ENCODE results near the gene TCTN2.

TCTN2 gene

GRCh38 chr12:123676616-123677320 lies 5.9 kb downstream of the TCTN2 start:
- Histone ChIP-seq H3K18ac (ENCODE audit: low read length) (no peak overlapping the region), H2AK5ac (ENCODE audit: low read length) (no peak overlapping the region), H3K23ac (ENCODE audit: low read length) (no peak overlapping the region), H2BK15ac (replicated peaks; ENCODE audit: low read depth) (no peak overlapping the region), H3K4ac (ENCODE audit: low read depth, low read length) (no peak overlapping the region), H4K5ac (ENCODE audit: low read length) (no peak overlapping the region), H3K27ac (ENCODE audit: low read depth, low read length) (no peak overlapping the region), H2BK5ac (ENCODE audit: low read length) (no peak overlapping the region), H3K79me2 (ENCODE audit: control insufficient read depth, insufficient read depth, low read length) (no peaks in the 10 kb centered on the region), H3K4me2 (ENCODE audit: low read length) (no peak overlapping the region), H4K8ac (ENCODE audit: low read depth, low read length) (no peak overlapping the region), H3K4me3 (ENCODE audit: low read length) (no peak overlapping the region), H3K4me1 (ENCODE audit: control insufficient read depth, low read depth, low read length) (no peaks in the 10 kb centered on the region), H3K79me1 (ENCODE audit: low read length) (no peaks in the 10 kb centered on the region), H3K36me3 (ENCODE audit: control insufficient read depth, insufficient read depth, low read length) (no peaks in the 10 kb centered on the region), H3K56ac (ENCODE audit: low read length) (no peak overlapping the region), H2BK120ac (ENCODE audit: low read depth, low read length) (no peak overlapping the region), H3K9ac (ENCODE audit: low read length) (no peak overlapping the region), H3K27me3 (ENCODE audit: insufficient read depth, low read length, poor library complexity) (no peaks in the 10 kb centered on the region)
- DNase-seq, result no peak
- no CpG with 5 or more reads among the region's 9 CpGs for WGBS (ENCODE audit: extremely low coverage, insufficient coverage, low lambda C conversion rate)

GRCh38 chr12:123678981-123679380 lies 8.1 kb downstream of the TCTN2 start:
- no peak overlapping the region for H4K8ac ChIP-seq (ENCODE audit: low read depth, low read length)
- H2BK15ac ChIP-seq (replicated peaks; ENCODE audit: low read depth), result no peak overlapping the region
- no peak overlapping the region for H2BK120ac ChIP-seq (ENCODE audit: low read depth, low read length)
- no peaks in the 10 kb centered on the region for H3K79me2 ChIP-seq (ENCODE audit: control insufficient read depth, insufficient read depth, low read length)
- no peak overlapping the region for H3K9ac ChIP-seq (ENCODE audit: low read length)
- no peak overlapping the region for H3K56ac ChIP-seq (ENCODE audit: low read length)
- no peak overlapping the region for H2BK5ac ChIP-seq (ENCODE audit: low read length)
- H3K79me1 ChIP-seq (ENCODE audit: low read length), result no peaks in the 10 kb centered on the region
- DNase-seq, result no peak
- no peak overlapping the region for H3K27ac ChIP-seq (ENCODE audit: low read depth, low read length)
- H3K4me3 ChIP-seq (ENCODE audit: low read length), result no peak overlapping the region
- no peaks in the 10 kb centered on the region for H3K27me3 ChIP-seq (ENCODE audit: insufficient read depth, low read length, poor library complexity)
- no peak overlapping the region for H3K23ac ChIP-seq (ENCODE audit: low read length)
- WGBS (ENCODE audit: extremely low coverage, insufficient coverage, low lambda C conversion rate), result no CpG with 5 or more reads among the region's 10 CpGs
- no peak overlapping the region for H2AK5ac ChIP-seq (ENCODE audit: low read length)
- no peak overlapping the region for H4K5ac ChIP-seq (ENCODE audit: low read length)
- H3K36me3 ChIP-seq (ENCODE audit: control insufficient read depth, insufficient read depth, low read length), result no peaks in the 10 kb centered on the region
- no peak overlapping the region for H3K4ac ChIP-seq (ENCODE audit: low read depth, low read length)
- H3K4me1 ChIP-seq (ENCODE audit: control insufficient read depth, low read depth, low read length), result no peaks in the 10 kb centered on the region
- no peak overlapping the region for H3K4me2 ChIP-seq (ENCODE audit: low read length)
- H3K18ac ChIP-seq (ENCODE audit: low read length), result no peak overlapping the region

GRCh38 chr12:123681605-123682004 lies 10.7 kb downstream of the TCTN2 start:
- Histone ChIP-seq H3K79me2 (ENCODE audit: control insufficient read depth, insufficient read depth, low read length) (no peaks in the 10 kb centered on the region), H3K79me1 (ENCODE audit: low read length) (no peaks in the 10 kb centered on the region), H4K8ac (ENCODE audit: low read depth, low read length) (no peak overlapping the region), H3K23ac (ENCODE audit: low read length) (no peak overlapping the region), H2AK5ac (ENCODE audit: low read length) (no peak overlapping the region), H3K27me3 (ENCODE audit: insufficient read depth, low read length, poor library complexity) (no peaks in the 10 kb centered on the region), H4K5ac (ENCODE audit: low read length) (no peak overlapping the region), H3K4me1 (ENCODE audit: control insufficient read depth, low read depth, low read length) (no peaks in the 10 kb centered on the region), H3K27ac (ENCODE audit: low read depth, low read length) (no peak overlapping the region), H3K4ac (ENCODE audit: low read depth, low read length) (no peak overlapping the region), H3K4me2 (ENCODE audit: low read length) (no peak overlapping the region), H3K9ac (ENCODE audit: low read length) (no peak overlapping the region), H3K4me3 (ENCODE audit: low read length) (no peak overlapping the region), H2BK120ac (ENCODE audit: low read depth, low read length) (no peak overlapping the region), H3K18ac (ENCODE audit: low read length) (no peak overlapping the region), H3K36me3 (ENCODE audit: control insufficient read depth, insufficient read depth, low read length) (no peaks in the 10 kb centered on the region), H2BK5ac (ENCODE audit: low read length) (no peak overlapping the region), H3K56ac (ENCODE audit: low read length) (no peak overlapping the region), H2BK15ac (replicated peaks; ENCODE audit: low read depth) (no peak overlapping the region)
- no CpG with 5 or more reads among the region's 2 CpGs for WGBS (ENCODE audit: extremely low coverage, insufficient coverage, low lambda C conversion rate)
- DNase-seq, result no peak

GRCh38 chr12:123683964-123684363 lies 13.1 kb downstream of the TCTN2 start:
- Histone ChIP-seq H3K27ac (ENCODE audit: low read depth, low read length) (no peak overlapping the region), H3K23ac (ENCODE audit: low read length) (no peak overlapping the region), H2BK120ac (ENCODE audit: low read depth, low read length) (no peak overlapping the region), H3K4me1 (ENCODE audit: control insufficient read depth, low read depth, low read length) (no peaks in the 10 kb centered on the region), H3K56ac (ENCODE audit: low read length) (no peak overlapping the region), H3K79me2 (ENCODE audit: control insufficient read depth, insufficient read depth, low read length) (no peaks in the 10 kb centered on the region), H2AK5ac (ENCODE audit: low read length) (no peak overlapping the region), H3K18ac (ENCODE audit: low read length) (no peak overlapping the region), H3K27me3 (ENCODE audit: insufficient read depth, low read length, poor library complexity) (no peaks in the 10 kb centered on the region), H3K36me3 (ENCODE audit: control insufficient read depth, insufficient read depth, low read length) (no peaks in the 10 kb centered on the region), H2BK15ac (replicated peaks; ENCODE audit: low read depth) (no peak overlapping the region), H3K4ac (ENCODE audit: low read depth, low read length) (no peak overlapping the region), H3K4me2 (ENCODE audit: low read length) (no peak overlapping the region), H4K8ac (ENCODE audit: low read depth, low read length) (no peak overlapping the region), H3K4me3 (ENCODE audit: low read length) (no peak overlapping the region), H3K9ac (ENCODE audit: low read length) (no peak overlapping the region), H2BK5ac (ENCODE audit: low read length) (no peak overlapping the region), H3K79me1 (ENCODE audit: low read length) (no peaks in the 10 kb centered on the region), H4K5ac (ENCODE audit: low read length) (no peak overlapping the region)
- DNase-seq, result no peak
- WGBS (ENCODE audit: extremely low coverage, insufficient coverage, low lambda C conversion rate), result no CpG with 5 or more reads among the region's 3 CpGs

GRCh38 chr12:123686636-123687190 lies 15.8 kb downstream of the TCTN2 start:
- Histone ChIP-seq H3K79me2 (ENCODE audit: control insufficient read depth, insufficient read depth, low read length) (no peaks in the 10 kb centered on the region), H4K8ac (ENCODE audit: low read depth, low read length) (no peak overlapping the region), H4K5ac (ENCODE audit: low read length) (no peak overlapping the region), H3K23ac (ENCODE audit: low read length) (no peak overlapping the region), H3K18ac (ENCODE audit: low read length) (no peak overlapping the region), H3K4me1 (ENCODE audit: control insufficient read depth, low read depth, low read length) (no peaks in the 10 kb centered on the region), H2BK15ac (replicated peaks; ENCODE audit: low read depth) (no peak overlapping the region), H2BK120ac (ENCODE audit: low read depth, low read length) (no peak overlapping the region), H2AK5ac (ENCODE audit: low read length) (no peak overlapping the region), H3K79me1 (ENCODE audit: low read length) (no peaks in the 10 kb centered on the region), H3K9ac (ENCODE audit: low read length) (no peak overlapping the region), H3K56ac (ENCODE audit: low read length) (no peak overlapping the region), H3K27ac (ENCODE audit: low read depth, low read length) (no peak overlapping the region), H3K4me2 (ENCODE audit: low read length) (no peak overlapping the region), H3K4ac (ENCODE audit: low read depth, low read length) (no peak overlapping the region), H3K36me3 (ENCODE audit: control insufficient read depth, insufficient read depth, low read length) (no peaks in the 10 kb centered on the region), H3K27me3 (ENCODE audit: insufficient read depth, low read length, poor library complexity) (no peaks in the 10 kb centered on the region), H2BK5ac (ENCODE audit: low read length) (no peak overlapping the region), H3K4me3 (ENCODE audit: low read length) (no peak overlapping the region)
- DNase-seq, result no peak
- WGBS (ENCODE audit: extremely low coverage, insufficient coverage, low lambda C conversion rate), result no CpG with 5 or more reads among the region's 18 CpGs

Data from mesendoderm (in vitro differentiated cells).